BLaER1 treated with 17β-estradiol and CSF1 and Interleukin-3, amounts not matched to agents 10 nM and 100 nM (cell line): ENCODE measurements around the gene EMILIN3.

Experiments used
- H3K27ac ChIP-seq, 11 experiments: shearing (Covaris generic); formaldehyde crosslinking; 2 replicates each; pipeline ENCODE4 v1.8.1; 2022
- H3K27me3 ChIP-seq, 11 experiments: shearing (Covaris generic); formaldehyde crosslinking; 2 replicates each; pipeline ENCODE4 v1.8.1; 2022
- H3K36me3 ChIP-seq, 11 experiments: shearing (Covaris generic); formaldehyde crosslinking; 2 replicates each; pipeline ENCODE4 v1.8.1; 2022
- H3K4me1 ChIP-seq, 10 experiments: shearing (Covaris generic); formaldehyde crosslinking; 2 replicates each; pipeline ENCODE4 v1.8.1; 2022
- H3K4me2 ChIP-seq, 11 experiments: shearing (Covaris generic); formaldehyde crosslinking; 2 replicates each; pipeline ENCODE4 v1.8.1; 2022
- H3K4me3 ChIP-seq, 10 experiments: shearing (Covaris generic); formaldehyde crosslinking; 2 replicates each; pipeline ENCODE4 v1.8.1; 2022
- H3K9ac ChIP-seq, 11 experiments: shearing (Covaris generic); formaldehyde crosslinking; 2 replicates each; pipeline ENCODE4 v1.8.1; 2022
- H3K9me3 ChIP-seq, 11 experiments: shearing (Covaris generic); formaldehyde crosslinking; replicated peaks in 1 of 11; 2 replicates each; pipeline ENCODE4 v1.8.1; 2022
- H4K20me1 ChIP-seq, 11 experiments: shearing (Covaris generic); formaldehyde crosslinking; 2 replicates each; pipeline ENCODE4 v1.8.1; 2022
- Cebpa-rat ChIP-seq, 11 experiments: shearing (Covaris generic); IDR thresholded peaks; 2 replicates each; pipeline ENCODE4 v1.8.1; 2022

EMILIN3 gene

DNA sequence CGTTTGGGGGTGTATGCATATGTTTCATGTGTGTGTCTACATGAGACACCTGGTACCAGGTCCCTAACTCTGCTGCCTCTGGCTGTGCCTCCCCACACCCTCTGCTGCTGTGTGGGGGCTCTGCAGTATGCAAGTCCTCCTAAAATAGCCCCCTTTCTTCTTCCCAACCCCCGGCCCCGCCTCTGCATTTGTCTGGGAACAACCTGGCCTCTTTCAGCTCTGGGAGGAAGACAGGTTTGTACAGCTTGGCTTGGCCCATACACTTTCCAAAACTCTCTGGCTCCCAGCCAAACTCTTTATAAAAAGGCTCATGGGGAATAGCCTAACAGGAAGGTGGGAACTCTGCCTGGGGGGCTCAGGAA is 27.1 kb upstream of the EMILIN3 start:
- no peaks in the 10 kb centered on the region for H3K27me3 ChIP-seq
- H3K4me1 ChIP-seq: no peaks in the 10 kb centered on the region; a peak in 1 of 20 replicates
- H3K9ac ChIP-seq: no peak overlapping the region
- TF ChIP-seq Cebpa-rat (IDR thresholded peaks at IDR 0.05): no peak
- H3K36me3 ChIP-seq: no peaks in the 10 kb centered on the region
- H3K4me3 ChIP-seq: no peak overlapping the region
- no peak overlapping the region for H3K4me2 ChIP-seq
- H3K9me3 ChIP-seq: peaks cover 0 to 6% (median 0%) of the 10 kb centered on the region in 11 experiments; a peak in 3 of 22 replicates
- H4K20me1 ChIP-seq: no peaks in the 10 kb centered on the region
- no peak overlapping the region for H3K27ac ChIP-seq

DNA sequence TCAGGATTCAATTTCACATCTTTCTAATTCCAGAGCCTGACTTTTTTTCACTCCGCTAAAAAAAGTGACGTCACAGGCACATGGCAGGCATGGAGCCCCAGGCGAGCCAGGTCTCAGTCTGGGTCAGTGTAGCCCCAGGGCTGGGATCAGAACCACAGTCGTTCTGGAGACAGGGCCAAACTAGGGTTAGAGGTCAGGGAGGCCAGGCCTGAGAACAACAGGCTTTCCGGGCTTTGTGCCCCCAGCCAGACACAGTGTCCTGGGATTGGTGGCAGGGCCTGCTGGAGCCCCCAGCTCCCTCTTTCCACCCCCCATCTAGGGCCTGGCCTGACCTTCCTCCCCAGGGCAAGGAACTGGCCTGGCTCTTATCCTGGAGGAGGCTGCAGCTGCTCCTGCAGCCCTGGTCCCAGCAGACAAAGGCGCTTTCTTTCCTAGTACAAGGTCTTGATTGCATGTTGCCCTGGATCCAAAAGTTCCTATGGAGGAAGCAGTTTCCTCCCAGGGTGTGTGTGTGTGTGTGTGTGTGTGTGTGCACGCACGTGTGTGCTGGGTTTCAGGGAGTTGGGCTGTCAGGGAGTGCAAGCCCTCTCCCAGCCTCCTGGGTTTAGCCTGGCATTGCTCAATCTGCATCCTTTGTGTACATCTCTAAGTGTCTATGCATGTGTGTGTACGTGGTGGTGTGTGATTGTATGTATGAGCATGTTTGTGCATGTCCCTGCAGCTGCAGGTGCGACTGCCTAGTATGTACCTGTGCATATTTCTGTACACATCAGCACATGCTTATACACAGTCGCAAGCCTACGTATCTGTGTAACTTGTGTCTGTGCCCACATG is 26.5 kb upstream of the EMILIN3 start:
- no peak for TF ChIP-seq Cebpa-rat (IDR thresholded peaks at IDR 0.05)
- H3K4me3 ChIP-seq: no peak overlapping the region
- H3K9ac ChIP-seq: no peak overlapping the region
- H3K36me3 ChIP-seq: no peaks in the 10 kb centered on the region
- H3K9me3 ChIP-seq: peaks cover 0 to 6% (median 0%) of the 10 kb centered on the region in 11 experiments; a peak in 3 of 22 replicates
- H3K27me3 ChIP-seq: no peaks in the 10 kb centered on the region
- no peak overlapping the region for H3K4me2 ChIP-seq
- no peaks in the 10 kb centered on the region for H4K20me1 ChIP-seq
- no peaks in the 10 kb centered on the region; a peak in 1 of 20 replicates for H3K4me1 ChIP-seq
- H3K27ac ChIP-seq: no peak overlapping the region

DNA sequence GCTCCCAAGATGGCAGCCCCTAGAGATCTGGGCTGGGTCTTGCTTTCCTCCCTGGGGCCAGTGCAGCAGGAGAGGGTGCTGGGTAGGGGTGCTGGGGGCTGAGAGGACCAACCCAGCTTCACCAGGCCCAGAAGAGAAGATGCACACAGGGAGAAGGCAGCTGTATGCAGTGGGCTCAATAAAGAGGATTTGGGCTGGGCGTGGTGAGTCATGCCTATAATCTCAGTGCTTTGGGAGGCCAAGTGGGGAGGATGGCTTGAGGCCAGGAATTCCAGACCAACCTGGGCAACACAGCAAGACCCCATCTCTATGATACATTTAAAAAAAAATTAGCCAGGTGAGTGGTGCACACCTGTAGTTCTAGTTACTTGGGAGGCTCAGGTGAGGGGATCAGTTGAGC is 25.7 kb upstream of the EMILIN3 start:
- Histone ChIP-seq H3K9me3 (peaks cover 0 to 6% (median 0%) of the 10 kb centered on the region in 11 experiments; a peak in 3 of 22 replicates), H3K27me3 (no peaks in the 10 kb centered on the region)

DNA sequence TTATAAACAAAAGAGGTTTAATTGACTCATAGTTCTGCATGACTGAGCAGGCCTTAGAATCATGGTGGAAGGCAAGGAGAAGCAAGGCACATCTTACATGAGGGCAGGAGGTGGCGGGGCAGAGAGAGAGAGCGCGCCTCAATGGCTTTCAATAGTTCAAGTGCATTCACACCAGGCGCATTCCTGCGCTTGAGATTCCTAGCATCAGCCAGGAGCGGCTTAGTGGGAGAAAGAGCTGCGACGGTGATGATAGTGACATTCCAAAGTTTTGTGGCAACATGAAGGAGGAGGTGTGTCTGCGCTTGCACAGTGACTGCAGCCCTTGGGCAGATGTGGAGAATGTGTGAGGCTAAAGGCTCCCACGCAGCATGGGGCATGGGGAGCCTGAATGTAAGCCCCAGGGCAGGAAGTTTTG is 25.0 kb upstream of the EMILIN3 start:
- Histone ChIP-seq H3K4me3 (no peak overlapping the region), H4K20me1 (no peaks in the 10 kb centered on the region), H3K36me3 (no peaks in the 10 kb centered on the region), H3K9ac (no peak overlapping the region), H3K4me2 (no peak overlapping the region), H3K9me3 (peaks cover 0 to 6% (median 0%) of the 10 kb centered on the region in 11 experiments; a peak in 3 of 22 replicates), H3K4me1 (peaks cover 6 to 11% (median 9%) of the 10 kb centered on the region in 10 experiments; a peak in 18 of 20 replicates), H3K27ac (no peak overlapping the region), H3K27me3 (no peaks in the 10 kb centered on the region)
- TF ChIP-seq Cebpa-rat (IDR thresholded peaks at IDR 0.05): no peak

More for the DNA sequence above, 25.7 kb upstream of the EMILIN3 start:
- peaks cover 0 to 4% (median 2%) of the 10 kb centered on the region in 10 experiments; a peak in 13 of 20 replicates for H3K4me1 ChIP-seq
- H3K9ac ChIP-seq: no peak overlapping the region
- no peak overlapping the region for H3K27ac ChIP-seq
- H3K4me2 ChIP-seq: no peak overlapping the region
- no peaks in the 10 kb centered on the region for H3K36me3 ChIP-seq
- H4K20me1 ChIP-seq: no peaks in the 10 kb centered on the region
- H3K4me3 ChIP-seq: no peak overlapping the region
- TF ChIP-seq Cebpa-rat (IDR thresholded peaks at IDR 0.05): no peak

DNA sequence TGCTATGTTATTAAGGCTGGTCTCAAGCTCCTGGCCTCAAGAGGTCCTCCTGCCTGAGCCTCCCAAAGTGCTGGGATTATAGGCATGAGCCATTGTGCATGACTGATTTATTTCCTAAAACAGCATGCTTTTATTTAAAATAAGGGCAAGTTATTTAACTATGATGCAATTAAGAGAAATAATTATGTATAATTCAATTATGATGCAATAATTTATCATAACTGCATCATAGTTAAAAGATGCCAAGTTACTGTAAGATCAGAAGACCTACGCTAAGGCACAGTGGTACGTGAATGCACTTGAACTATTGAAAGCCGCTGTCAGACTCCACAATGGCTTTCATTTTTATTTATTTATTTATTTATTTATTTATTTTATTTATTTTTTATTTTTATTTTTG is 24.3 kb upstream of the EMILIN3 start:
- no peak overlapping the region for H3K27ac ChIP-seq
- H3K4me3 ChIP-seq: no peak overlapping the region
- no peaks in the 10 kb centered on the region for H4K20me1 ChIP-seq
- no peaks in the 10 kb centered on the region for H3K36me3 ChIP-seq
- peak in 5 of 11 experiments; percentile 18 to 79 (median 60); a peak in 9 of 22 replicates for TF ChIP-seq Cebpa-rat (IDR thresholded peaks at IDR 0.05)
- H3K4me1 ChIP-seq: peaks cover 6 to 14% (median 10%) of the 10 kb centered on the region in 10 experiments; a peak in 18 of 20 replicates
- H3K27me3 ChIP-seq: no peaks in the 10 kb centered on the region
- peaks cover 0 to 6% (median 0%) of the 10 kb centered on the region in 11 experiments; a peak in 3 of 22 replicates for H3K9me3 ChIP-seq
- H3K9ac ChIP-seq: no peak overlapping the region
- H3K4me2 ChIP-seq: no peak overlapping the region

DNA sequence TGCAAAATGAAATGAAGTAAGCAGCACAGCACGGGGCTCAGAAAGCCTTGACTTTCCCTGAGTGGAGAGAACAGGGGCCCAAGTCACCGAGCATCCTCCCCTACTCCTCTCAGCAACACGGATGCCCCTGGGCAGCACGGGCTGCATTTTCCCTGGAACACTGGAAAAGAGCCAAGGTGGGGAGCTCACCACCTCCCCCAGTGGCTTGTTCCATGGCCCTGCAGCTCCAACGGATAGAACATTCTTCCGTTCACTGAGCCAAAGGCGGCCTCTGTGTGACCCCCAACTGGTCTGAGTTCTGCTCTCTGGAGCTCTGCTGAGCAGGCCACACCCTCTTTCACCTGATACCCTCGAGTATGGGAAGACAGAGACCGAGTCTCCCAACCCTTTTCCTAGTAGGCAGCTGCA is 20.8 kb upstream of the EMILIN3 start:
- Histone ChIP-seq H3K9ac (no peak overlapping the region), H3K36me3 (no peaks in the 10 kb centered on the region), H3K27me3 (no peaks in the 10 kb centered on the region), H3K9me3 (peaks cover 0 to 17% (median 5%) of the 10 kb centered on the region in 11 experiments; a peak in 12 of 22 replicates), H3K4me1 (peaks cover 6 to 23% (median 11%) of the 10 kb centered on the region in 10 experiments; a peak in 18 of 20 replicates), H4K20me1 (no peaks in the 10 kb centered on the region), H3K4me2 (peak overlapping the region in 7 of 11 experiments; percentile 27 to 79 (median 61); a peak in 12 of 22 replicates), H3K4me3 (no peak overlapping the region), H3K27ac (no peak overlapping the region)
- TF ChIP-seq Cebpa-rat (IDR thresholded peaks at IDR 0.05): no peak

DNA sequence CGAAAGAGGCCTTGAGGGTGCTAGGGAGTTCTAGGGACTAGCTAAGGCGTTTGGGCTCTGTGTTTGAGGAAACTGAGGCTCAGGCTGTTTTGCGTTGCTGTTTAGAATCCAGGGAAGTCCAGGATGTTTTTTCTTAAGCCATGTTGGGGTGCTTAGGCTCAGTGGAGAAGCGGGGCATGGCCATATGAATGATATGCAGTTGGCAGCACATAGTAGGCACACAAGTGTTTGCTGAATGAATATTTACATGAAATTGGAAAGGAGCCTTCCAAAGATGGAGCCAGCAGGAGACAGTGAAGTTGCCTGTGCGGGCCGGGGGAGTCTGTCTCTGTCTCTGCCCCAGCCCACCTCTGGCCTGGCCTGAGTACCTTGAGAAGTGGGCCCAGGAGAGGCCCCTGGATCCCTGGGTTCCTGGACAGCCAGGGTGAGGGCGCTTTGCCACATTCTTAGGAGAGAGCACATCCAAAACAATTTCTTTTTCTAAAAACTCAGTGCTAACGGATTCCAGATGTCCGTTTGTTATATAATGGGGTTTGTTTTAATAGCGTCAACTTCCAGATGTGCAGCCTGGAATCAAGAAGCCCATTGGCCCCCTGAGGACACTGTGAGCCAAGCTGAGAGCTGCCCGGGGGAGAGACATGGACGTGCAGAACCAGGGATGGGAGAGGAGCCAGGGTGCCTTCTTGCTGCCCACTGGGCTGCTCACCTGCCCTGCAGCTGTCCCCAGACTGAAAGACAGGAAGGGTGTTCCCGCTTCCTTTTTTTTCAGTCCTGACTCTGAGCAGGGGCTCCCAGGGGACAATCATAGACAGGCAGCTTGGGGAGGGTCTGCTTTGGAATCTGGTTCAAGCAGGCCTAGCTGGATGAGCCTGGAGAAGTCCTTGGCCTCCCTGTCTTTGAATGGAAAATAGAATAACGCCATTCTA is 20.1 kb upstream of the EMILIN3 start:
- Histone ChIP-seq H3K27me3 (no peaks in the 10 kb centered on the region), H3K9me3 (peaks cover 0 to 16% (median 5%) of the 10 kb centered on the region in 11 experiments; a peak in 12 of 22 replicates), H3K4me1 (peaks cover 6 to 30% (median 11%) of the 10 kb centered on the region in 10 experiments; a peak in 18 of 20 replicates), H3K36me3 (no peaks in the 10 kb centered on the region), H3K4me2 (peak overlapping the region in 10 of 11 experiments; percentile 15 to 79 (median 40); a peak in 17 of 22 replicates), H3K4me3 (no peak overlapping the region), H3K27ac (no peak overlapping the region), H4K20me1 (no peaks in the 10 kb centered on the region), H3K9ac (no peak overlapping the region)
- no peak for TF ChIP-seq Cebpa-rat (IDR thresholded peaks at IDR 0.05)

DNA sequence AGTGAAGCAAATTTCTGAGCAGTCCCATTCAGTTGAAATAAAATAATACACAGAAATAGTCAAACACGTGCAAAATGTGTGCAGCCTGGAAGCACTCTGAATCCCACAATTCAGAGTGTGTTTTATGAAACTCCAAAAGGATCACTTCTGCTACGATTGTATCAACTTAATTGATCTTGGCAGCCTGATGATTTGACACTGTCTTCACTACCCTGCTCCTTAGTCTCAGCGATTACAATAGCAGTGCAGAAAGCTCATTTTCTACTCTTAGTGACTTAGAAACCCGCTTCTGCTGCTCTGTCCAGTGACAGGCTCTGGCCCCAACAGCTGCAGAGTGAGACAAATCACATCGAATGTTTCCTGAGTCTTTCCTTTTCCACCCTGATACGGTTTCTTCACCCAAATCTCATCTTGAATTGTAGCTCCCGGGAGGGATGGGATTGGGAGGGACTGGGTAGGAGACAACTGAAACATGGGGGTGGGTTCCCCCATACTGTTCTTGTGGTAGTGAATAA is 16.2 kb upstream of the EMILIN3 start:
- Histone ChIP-seq H3K4me1 (peaks cover 24 to 56% (median 35%) of the 10 kb centered on the region in 10 experiments), H3K4me3 (no peak overlapping the region), H3K27ac (peak overlapping the region in 1 of 11 experiments; percentile 1; a peak in 2 of 22 replicates), H3K9ac (no peak overlapping the region), H3K9me3 (peaks cover 0 to 14% (median 0%) of the 10 kb centered on the region in 11 experiments; a peak in 11 of 22 replicates), H3K4me2 (peak overlapping the region in 3 of 11 experiments; percentile 2 to 28 (median 10); a peak in 5 of 22 replicates), H3K27me3 (no peaks in the 10 kb centered on the region), H3K36me3 (no peaks in the 10 kb centered on the region), H4K20me1 (no peaks in the 10 kb centered on the region)
- TF ChIP-seq Cebpa-rat (IDR thresholded peaks at IDR 0.05): no peak
